ENCODE measurements around the gene PIEZO2. TPM values are rescaled to one million over a fixed set of nuclear protein-coding genes. Genes with fewer than 3 reads are reported as not detected.

Gene PIEZO2
- total RNA-seq, 4 donors from 2014 or later, result 2.1 to 7.4 (median 2.5) TPM; not detected in 1

DNA sequence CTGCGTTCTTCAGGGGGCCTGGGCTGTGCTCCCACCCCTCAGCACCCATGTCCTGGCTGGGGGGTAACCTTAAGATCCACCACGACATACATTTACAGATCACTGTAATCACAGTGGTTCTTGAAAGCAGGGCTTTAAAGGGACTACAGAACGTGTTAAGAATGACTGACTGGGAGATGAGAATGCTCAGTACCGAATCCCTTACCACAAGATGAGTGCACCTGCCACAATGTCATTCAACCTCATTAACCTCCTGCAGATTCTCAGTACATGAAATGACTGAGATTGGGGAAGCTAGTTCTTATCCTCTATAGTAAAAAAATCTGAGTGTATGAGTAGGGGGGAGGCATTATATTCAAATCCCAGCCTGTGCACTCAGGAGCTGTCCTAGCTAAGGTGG, 10.5 kb upstream of the PIEZO2 start:
- no peaks in the 10 kb centered on the region for H3K9me3 ChIP-seq
- no peak overlapping the region for H3K27ac ChIP-seq
- intact Hi-C loops (cut with DNase I), result no loop called here
- DNase-seq, result no peak
- no peak overlapping the region for H3K4me3 ChIP-seq
- 67 to 70% methylated on average over 4 of the region's 4 CpGs for WGBS, 2 donors
- H3K4me1 ChIP-seq, result no peaks in the 10 kb centered on the region
- no peaks in the 10 kb centered on the region for H3K36me3 ChIP-seq
- TF ChIP-seq, protein P1, sequence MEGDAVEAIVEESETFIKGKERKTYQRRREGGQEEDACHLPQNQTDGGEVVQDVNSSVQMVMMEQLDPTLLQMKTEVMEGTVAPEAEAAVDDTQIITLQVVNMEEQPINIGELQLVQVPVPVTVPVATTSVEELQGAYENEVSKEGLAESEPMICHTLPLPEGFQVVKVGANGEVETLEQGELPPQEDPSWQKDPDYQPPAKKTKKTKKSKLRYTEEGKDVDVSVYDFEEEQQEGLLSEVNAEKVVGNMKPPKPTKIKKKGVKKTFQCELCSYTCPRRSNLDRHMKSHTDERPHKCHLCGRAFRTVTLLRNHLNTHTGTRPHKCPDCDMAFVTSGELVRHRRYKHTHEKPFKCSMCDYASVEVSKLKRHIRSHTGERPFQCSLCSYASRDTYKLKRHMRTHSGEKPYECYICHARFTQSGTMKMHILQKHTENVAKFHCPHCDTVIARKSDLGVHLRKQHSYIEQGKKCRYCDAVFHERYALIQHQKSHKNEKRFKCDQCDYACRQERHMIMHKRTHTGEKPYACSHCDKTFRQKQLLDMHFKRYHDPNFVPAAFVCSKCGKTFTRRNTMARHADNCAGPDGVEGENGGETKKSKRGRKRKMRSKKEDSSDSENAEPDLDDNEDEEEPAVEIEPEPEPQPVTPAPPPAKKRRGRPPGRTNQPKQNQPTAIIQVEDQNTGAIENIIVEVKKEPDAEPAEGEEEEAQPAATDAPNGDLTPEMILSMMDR (IDR thresholded peaks at IDR 0.05), result no peak
- TF ChIP-seq POLR2A (IDR thresholded peaks at IDR 0.05), result no peak
- H3K27me3 ChIP-seq, result peaks cover 0 to 5% (median 0%) of the 10 kb centered on the region in 4 donors

DNA sequence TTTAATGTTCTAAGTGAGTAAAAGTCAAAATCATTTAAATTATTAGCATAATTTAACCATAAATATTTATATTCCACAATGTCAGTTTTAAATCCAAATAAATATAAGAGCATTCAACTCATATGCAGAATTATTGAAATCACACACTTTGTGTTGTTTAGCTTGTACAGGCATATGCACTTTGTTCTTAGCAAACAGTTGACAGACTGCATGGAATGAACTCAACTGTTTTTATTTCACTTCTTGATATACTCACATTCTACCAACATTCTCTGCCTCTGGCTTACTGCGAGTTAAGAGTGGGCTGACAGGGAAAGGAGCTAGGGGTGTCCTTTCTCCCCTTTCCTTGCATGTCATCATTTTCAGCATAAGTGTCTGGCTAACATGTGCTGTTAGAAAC, 7.6 kb upstream of the PIEZO2 start:
- intact Hi-C loops (cut with DNase I), result no loop called here
- DNase-seq, result no peak
- Histone ChIP-seq H3K4me1 (no peaks in the 10 kb centered on the region), H3K27me3 (peaks cover 0 to 5% (median 0%) of the 10 kb centered on the region in 4 donors), H3K9me3 (no peaks in the 10 kb centered on the region), H3K36me3 (no peaks in the 10 kb centered on the region), H3K4me3 (no peak overlapping the region), H3K27ac (no peak overlapping the region)
- 58 to 67% methylated on average over 1 of the region's 1 CpG for WGBS, 2 donors
- TF ChIP-seq, protein P1 (IDR thresholded peaks at IDR 0.05), result no peak
- no peak for TF ChIP-seq POLR2A (IDR thresholded peaks at IDR 0.05)

DNA sequence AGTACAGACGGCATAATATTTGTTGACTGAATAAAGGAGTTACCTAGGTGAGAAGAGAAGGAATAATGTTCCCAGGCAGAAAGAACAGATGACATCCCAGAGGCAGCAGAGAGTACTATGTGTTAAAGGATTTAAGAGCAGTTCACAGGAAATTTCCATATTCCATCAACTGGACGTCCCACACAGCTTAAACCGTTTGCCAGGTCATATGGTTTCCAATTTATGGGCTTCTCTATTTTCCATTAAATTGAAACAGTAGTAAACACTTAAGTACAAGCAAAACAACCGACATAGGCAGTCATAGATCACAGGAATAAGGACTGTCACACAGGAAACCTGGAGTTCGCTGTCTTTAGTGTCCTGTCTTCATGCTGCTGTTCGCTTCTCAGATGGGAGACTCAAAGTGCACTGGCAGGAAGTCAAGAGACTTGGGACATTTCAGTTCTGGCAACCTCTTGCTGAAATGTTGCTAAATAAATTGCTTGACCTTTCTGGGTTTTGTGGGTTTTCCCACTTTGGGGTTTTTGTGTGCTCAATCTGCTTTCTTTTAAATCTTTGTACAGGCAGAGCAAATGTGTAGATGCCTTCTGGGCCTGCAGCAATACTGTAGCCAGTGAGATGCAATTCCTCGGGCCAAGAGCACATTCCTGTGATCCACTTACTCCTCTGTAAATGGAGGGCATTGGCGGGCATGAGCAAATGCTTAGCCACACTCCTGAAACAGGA, 5.8 kb upstream of the PIEZO2 start:
- Histone ChIP-seq H3K36me3 (no peaks in the 10 kb centered on the region), H3K4me3 (no peak overlapping the region), H3K4me1 (no peaks in the 10 kb centered on the region), H3K9me3 (no peaks in the 10 kb centered on the region), H3K27ac (no peak overlapping the region), H3K27me3 (peaks cover 0 to 19% (median 0%) of the 10 kb centered on the region in 4 donors)
- intact Hi-C loops (cut with DNase I), result no loop called here
- no peak for DNase-seq
- 56 to 67% methylated on average over 8 of the region's 8 CpGs for WGBS, 2 donors
- TF ChIP-seq POLR2A (IDR thresholded peaks at IDR 0.05), result no peak
- TF ChIP-seq, protein P1 (IDR thresholded peaks at IDR 0.05), result no peak

DNA sequence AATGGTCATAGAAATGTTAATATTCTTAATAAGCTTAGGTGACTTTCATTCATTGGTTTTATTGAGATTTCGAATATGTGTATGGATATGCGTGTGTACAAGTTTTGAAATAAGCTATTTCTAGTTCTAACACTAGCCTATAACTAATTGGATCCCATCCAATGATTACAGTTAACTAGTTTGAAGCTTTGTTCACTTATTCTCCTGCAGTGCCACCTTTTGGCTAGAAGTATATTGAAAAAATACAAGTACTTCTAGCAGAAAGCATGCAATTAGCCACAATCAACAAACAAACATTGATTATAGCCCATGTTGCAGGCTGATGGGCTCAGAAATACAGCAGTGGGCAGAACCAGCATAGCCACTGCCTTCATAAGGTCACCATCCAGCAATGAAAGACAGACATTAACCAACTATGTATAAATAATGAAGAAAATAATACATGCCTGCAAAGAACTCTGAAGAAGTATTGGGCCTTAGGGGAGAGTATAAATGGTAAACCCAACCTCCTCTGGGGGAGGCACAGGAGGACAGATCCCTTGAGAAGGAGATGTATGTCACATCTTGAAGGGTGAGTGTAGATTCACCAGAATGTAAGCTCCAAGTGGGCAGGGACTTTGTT, 5.1 kb upstream of the PIEZO2 start:
- WGBS, 2 donors, result 12 to 15% methylated on average over 2 of the region's 2 CpGs
- Histone ChIP-seq H3K36me3 (no peaks in the 10 kb centered on the region), H3K27ac (no peak overlapping the region), H3K27me3 (peaks cover 0 to 23% (median 0%) of the 10 kb centered on the region in 4 donors), H3K9me3 (no peaks in the 10 kb centered on the region), H3K4me3 (no peak overlapping the region), H3K4me1 (peaks cover 0 to 7% (median 4%) of the 10 kb centered on the region in 3 donors)
- intact Hi-C loops (cut with DNase I), result no loop called here
- TF ChIP-seq, protein P1 (IDR thresholded peaks at IDR 0.05), result peak in 3 of 6 experiments; percentile 30 to 63 (median 39)
- no peak for TF ChIP-seq POLR2A (IDR thresholded peaks at IDR 0.05)
- no peak for DNase-seq

DNA sequence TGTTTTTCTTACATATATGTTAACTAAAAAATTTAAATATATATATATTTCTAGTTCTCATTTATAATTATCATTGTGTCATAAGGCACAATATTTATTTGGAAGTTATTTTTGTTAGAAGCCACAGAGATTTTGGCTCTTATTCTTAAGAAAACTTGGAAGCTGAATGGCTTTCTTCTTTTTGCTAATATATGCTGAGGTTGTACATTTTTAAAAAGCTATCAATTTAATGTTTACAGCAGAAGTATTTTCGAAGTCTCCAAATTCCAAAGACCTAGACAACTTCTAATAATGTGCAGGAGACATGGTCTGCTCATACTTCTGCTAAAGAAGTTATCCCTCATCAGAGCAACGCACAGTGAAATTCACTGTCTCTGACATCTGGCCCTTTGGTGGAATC, 3.7 kb upstream of the PIEZO2 start:
- Histone ChIP-seq H3K4me1 (peaks cover 4 to 20% (median 10%) of the 10 kb centered on the region in 3 donors), H3K4me3 (no peak overlapping the region), H3K9me3 (no peaks in the 10 kb centered on the region), H3K36me3 (no peaks in the 10 kb centered on the region), H3K27me3 (peaks cover 0 to 35% (median 4%) of the 10 kb centered on the region in 4 donors), H3K27ac (no peak overlapping the region)
- intact Hi-C loops (cut with DNase I), result no loop called here
- no peak for DNase-seq
- 64 to 71% methylated on average over 2 of the region's 2 CpGs for WGBS, 2 donors
- no peak for TF ChIP-seq POLR2A (IDR thresholded peaks at IDR 0.05)
- TF ChIP-seq, protein P1 (IDR thresholded peaks at IDR 0.05), result no peak

All from esophagus squamous epithelium (tissue), 5 donors.